GM10266 (cell line): ENCODE results near the gene PHETA1.

Experiments
- DNase-seq: peaks from one replicate; pipeline ENCODE4 v3.0.0; 2012; ENCODE audit errors: extremely low spot score
- TF ChIP-seq, protein P1 (sequence below): IDR thresholded peaks from 2 replicates; pipeline ENCODE4 v1.5.1; 2012; ENCODE audit warnings: mild to moderate bottlenecking, low read depth; ENCODE audit not compliant: control insufficient read depth, insufficient read depth; ENCODE audit errors: missing control alignments

PHETA1 gene

DNA sequence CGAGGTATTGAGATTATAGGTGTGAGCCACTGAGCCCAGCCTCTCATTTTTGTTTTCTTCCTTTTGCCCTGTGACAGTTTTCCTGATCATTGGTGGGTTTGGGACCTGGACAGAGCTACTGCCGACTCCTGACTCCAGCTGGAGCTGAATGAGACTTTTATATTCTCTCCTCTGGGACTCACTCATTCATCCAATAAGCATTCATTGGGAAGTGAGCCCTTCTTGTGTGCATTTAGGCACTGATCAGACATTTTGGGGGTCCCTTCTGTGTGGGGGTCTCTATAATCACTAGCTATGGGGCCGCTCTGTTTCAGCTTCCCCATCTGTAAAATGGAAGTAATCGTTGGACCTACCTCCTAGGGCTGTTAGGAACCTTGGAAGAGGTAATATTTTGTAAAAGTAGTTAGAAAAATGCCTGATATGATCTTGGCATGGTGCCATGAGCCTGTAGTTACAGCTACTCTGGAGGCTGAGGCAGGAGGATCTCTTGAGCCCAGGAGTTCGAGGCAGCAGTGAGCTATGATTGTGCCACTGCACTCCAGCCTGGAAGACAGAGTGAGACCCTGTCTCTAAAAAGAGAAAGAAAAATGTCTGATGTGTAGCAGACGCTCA, 44.0 kb upstream of the PHETA1 start:
- no peak for DNase-seq
- TF ChIP-seq, protein P1, sequence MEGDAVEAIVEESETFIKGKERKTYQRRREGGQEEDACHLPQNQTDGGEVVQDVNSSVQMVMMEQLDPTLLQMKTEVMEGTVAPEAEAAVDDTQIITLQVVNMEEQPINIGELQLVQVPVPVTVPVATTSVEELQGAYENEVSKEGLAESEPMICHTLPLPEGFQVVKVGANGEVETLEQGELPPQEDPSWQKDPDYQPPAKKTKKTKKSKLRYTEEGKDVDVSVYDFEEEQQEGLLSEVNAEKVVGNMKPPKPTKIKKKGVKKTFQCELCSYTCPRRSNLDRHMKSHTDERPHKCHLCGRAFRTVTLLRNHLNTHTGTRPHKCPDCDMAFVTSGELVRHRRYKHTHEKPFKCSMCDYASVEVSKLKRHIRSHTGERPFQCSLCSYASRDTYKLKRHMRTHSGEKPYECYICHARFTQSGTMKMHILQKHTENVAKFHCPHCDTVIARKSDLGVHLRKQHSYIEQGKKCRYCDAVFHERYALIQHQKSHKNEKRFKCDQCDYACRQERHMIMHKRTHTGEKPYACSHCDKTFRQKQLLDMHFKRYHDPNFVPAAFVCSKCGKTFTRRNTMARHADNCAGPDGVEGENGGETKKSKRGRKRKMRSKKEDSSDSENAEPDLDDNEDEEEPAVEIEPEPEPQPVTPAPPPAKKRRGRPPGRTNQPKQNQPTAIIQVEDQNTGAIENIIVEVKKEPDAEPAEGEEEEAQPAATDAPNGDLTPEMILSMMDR: no peak

DNA sequence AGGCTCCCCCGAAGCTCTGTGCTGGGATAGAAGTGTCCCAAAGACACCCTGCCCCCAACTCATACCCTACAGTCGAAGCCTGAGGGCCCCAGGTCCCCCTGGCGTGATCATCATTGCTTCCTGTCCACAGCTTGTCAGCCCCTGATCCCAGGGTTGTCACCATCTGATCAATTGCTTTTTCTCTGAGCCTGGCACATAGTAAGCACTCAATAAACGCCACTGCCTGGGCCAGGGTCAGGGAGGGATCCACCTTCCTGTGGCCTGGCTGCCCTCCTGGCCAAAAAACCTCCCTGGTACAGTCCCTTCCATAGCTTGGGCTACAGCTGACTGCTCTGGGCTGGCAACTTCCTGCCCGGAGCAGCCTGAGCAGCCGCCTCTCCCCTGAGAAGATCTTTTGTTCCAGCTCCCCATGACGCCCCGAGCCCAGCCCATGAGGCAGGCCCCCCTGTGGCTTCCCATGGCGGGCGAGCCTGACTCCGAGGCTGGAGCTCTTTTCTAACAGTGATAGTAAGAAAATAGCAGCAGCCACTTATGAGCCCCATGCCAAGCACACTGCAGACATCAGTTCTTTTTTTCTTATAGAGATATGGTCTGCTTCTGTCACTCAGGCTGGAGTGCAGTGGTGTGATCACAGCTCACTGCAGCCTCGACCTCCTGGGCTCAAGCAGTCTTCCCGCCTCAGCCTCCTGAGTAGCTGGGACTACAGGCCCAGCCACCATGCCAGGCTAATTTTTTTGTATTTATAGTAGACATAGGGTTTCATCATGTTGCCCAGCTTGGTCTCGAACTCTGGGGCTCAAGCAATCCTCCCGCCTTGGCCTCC, 43.3 kb upstream of the PHETA1 start:
- TF ChIP-seq, protein P1: no peak
- no peak for DNase-seq

DNA sequence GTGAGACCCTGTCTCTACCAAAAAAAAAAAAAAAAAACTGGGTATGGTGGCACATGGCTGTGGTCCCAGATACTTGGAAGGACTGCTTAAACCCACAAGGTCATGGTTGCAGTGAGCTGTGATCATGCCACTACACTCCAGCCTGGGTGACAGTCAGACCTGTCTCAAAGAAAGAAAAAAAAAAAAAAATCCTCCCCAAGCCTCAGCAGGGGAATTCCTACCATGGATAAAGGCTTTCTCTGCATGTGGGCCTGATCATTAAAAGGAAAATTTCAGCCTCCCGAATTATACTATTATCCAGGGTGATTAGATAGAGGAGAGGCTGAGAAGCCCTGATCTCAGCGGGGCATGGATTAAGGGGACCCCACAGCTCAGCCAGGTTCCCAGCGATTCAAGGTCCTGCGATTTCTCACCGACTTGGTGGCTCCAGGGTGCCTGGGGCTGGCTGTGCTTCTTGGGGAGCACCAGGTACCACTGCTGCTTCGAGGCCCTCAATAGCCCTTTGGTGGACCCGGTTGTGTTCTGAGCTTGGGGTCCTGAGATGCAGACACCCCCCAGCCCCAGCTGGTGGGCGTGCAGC, 42.4 kb upstream of the PHETA1 start:
- DNase-seq: no peak
- TF ChIP-seq, protein P1: no peak

DNA sequence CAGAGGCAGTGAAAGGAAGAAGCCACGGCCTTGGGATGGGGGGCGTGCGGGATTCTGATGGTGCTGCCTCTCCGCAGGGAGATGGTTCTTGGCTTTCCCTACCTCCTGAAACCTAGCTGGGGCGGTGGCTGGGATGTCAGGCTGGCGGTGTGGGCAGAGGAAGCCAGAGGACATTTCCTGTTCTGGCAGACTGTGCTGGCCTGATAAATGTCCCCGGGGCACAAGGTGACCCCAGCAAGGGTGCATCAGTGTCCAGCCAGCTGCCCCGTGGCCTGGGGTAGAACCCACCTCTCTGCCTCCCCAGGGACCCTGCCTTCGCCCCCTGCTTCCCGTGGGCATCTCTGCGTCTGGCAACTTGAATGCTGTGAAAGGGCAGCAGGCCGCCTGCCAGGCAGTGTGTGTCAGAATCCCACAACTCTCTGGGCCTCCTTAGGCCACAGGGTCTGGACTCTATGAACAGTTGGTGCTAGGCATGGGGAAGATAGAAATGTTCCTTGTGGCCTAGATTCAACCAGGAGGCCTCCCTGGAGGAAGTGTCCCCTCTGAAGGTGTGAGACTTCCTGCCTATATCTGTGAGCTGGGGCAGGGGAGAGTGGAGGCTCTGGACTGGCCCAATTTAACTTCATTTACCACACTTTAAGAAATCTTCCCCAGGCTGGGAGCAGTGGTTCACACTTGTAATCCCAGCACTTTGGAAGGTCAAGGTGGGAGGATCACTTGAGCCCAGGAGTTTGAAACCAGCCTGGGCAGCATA, 41.7 kb upstream of the PHETA1 start:
- TF ChIP-seq, protein P1: no peak
- DNase-seq: no peak

DNA sequence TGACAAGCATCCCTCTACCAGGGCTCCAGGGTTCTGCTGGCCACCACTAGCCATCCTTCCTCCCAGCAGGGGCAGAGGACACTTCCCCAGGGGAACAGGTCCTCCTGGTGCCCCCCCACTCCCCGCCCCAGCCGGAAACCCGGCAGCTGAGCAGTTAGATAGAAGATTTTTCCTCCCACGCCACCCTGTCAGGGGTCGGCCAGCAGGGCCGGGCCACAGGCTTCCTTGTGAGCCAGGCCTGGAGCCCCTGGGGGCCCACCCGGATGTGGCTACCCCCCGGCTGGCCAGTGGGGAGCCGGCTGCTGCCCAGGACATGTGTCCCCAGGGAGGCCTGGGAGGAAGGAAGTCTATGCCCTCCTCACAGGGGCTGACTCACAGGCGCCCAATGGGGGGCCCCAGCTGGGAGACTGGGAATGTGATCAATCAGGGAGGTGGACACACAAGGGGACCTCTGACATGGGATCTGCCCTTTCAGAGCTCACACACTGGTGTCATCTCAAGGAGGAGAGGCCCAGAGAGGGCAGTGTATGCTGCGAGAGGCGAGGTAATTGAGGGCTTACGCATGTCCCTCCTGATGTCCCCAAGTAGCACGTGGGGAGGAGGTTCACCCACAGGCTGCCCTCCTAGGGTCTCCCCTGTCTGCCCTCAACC, 41.0 kb upstream of the PHETA1 start:
- TF ChIP-seq, protein P1: no peak
- DNase-seq: no peak

DNA sequence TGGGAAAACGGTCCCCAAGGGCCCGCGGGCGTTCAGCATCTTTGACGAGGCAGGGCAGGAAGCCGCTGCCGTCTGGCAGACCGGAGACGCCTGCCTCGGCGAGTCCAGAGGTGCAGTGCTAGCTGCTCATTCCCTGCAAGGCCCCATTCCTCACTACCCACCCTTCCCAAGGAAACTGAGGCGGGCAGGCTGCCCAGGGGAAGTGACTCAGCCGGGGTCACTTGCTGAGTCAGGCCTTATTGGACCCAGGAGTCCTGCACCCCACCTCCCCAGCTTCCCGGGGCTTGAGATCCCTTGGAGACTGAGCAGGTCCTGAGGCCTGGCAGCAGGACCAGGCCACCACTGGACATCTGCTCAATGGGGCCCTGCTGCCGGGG, 40.5 kb upstream of the PHETA1 start:
- TF ChIP-seq, protein P1: no peak

More for the DNA sequence above, 40.5 kb upstream of the PHETA1 start:
- DNase-seq: no peak
